GM12891 (cell line): ENCODE results near the gene CFAP46.

Experiments used
- PAX5 ChIP-seq: IDR thresholded peaks from 2 replicates; pipeline ENCODE4 v1.6.1; 2011; ENCODE audit warnings: low read length, moderate library complexity, mild to moderate bottlenecking; ENCODE audit not compliant: insufficient read depth, severe bottlenecking
- POLR2A ChIP-seq: IDR thresholded peaks from 2 replicates; pipeline ENCODE4 v1.6.1; 2011; ENCODE audit warnings: low read depth, low read length, control low read depth
- POLR2AphosphoS5 ChIP-seq: IDR thresholded peaks from 2 replicates; pipeline ENCODE4 v1.6.1; 2011; ENCODE audit warnings: low read depth, low read length, control low read depth
- POU2F2 ChIP-seq: IDR thresholded peaks from 2 replicates; pipeline ENCODE4 v1.6.1; 2011; ENCODE audit warnings: low read depth, mild to moderate bottlenecking, control low read depth, low read length, moderate library complexity
- SPI1 ChIP-seq: IDR thresholded peaks from 2 replicates; pipeline ENCODE4 v1.6.1; 2011; ENCODE audit warnings: low read depth, low read length, control low read depth
- TAF1 ChIP-seq: IDR thresholded peaks from 2 replicates; pipeline ENCODE4 v1.6.1; 2011; ENCODE audit warnings: low read depth, low read length, control low read depth

DNA sequence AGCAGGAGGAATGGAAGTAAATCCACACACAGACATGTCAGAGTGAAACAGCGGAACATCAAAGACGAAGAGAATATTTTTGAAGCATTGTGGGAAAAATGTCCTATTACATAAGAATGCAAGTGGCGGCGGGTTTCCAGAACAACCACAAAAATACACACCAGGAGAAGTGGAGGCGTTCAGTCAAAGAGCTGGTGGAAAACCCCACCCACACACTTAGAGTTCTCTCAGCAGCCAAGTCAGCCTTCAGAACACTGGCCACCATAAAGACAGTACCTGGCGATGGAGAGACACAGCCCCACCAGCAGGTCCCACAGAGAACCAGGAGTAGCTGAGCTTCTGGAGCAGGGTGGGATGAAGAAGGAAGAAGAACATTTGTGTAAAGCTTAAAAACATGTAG is 180.1 kb downstream of the CFAP46 start:
- TF ChIP-seq POLR2A (no peak), POLR2AphosphoS5 (no peak), TAF1 (no peak), SPI1 (no peak), POU2F2 (no peak), PAX5 (no peak)
